Endothelial cell of umbilical vein (primary cell): ENCODE measurements around the gene VPS41. TPM values are rescaled to one million over a fixed set of nuclear protein-coding genes. Genes with fewer than 3 reads are reported as not detected.

ENCODE experiments used
- BruUV-seq: library from RNA; stranded (reverse); fragments of 400-500 nt; replicated peaks from 2 replicates; lab custom pipeline; 2021; lab: Mats Ljungman, UMichigan
- CTCF ChIA-PET: fragments of 300-600, 350-600 bp; sonication (Branson Sonifier 250); formaldehyde crosslinking; loops from one replicate; lab custom pipeline; 2021; ENCODE audit warnings: antibody characterized with exemption, inconsistent platforms; lab: Charles Lee
- POLR2A ChIA-PET: fragments of 300-600, 350-600 bp; sonication (Branson Sonifier 250); formaldehyde crosslinking; loops from one replicate; lab custom pipeline; 2021; ENCODE audit warnings: antibody characterized with exemption, inconsistent platforms; lab: Charles Lee
- DNase-seq: peaks from one replicate; pipeline ENCODE4 v3.0.0-alpha.2; 2011; ENCODE audit warnings: low read depth, low spot score
- FAIRE-seq: peaks from 2 replicates; lab custom pipeline; 2011; peaks lifted over from hg19 to GRCh38; lab: Jason Lieb, UNC
- H2AFZ ChIP-seq: 2 replicates; pipeline ENCODE4 v1.6.0; 2012; ENCODE audit warnings: low read depth, low read length, control low read depth, inconsistent platforms
- H3K27ac ChIP-seq: 2 replicates; pipeline ENCODE4 v1.5.1; 2011; ENCODE audit warnings: low read depth, mild to moderate bottlenecking, control low read depth, low read length, moderate library complexity; ENCODE audit not compliant: insufficient read depth
- H3K27me3 ChIP-seq, 2 experiments: 2 replicates each; pipeline versions ENCODE4 v1.6.0 to v1.6.1; 2011; ENCODE audit warnings: low read length in 2 of 2, mixed read lengths in 1 of 2; ENCODE audit not compliant: control insufficient read depth in 2 of 2, insufficient read depth in 2 of 2
- H3K36me3 ChIP-seq, 2 experiments: 2 replicates in 1 of 2; 3 replicates in 1 of 2; pipeline ENCODE4 v1.5.1; 2011; ENCODE audit warnings: low read length in 2 of 2, mild to moderate bottlenecking in 1 of 2, moderate library complexity in 1 of 2; ENCODE audit not compliant: control insufficient read depth in 2 of 2, insufficient read depth in 2 of 2; ENCODE audit errors: extremely low read depth in 1 of 2
- H3K4me1 ChIP-seq: 3 replicates; pipeline ENCODE4 v1.5.1; 2011; ENCODE audit warnings: mild to moderate bottlenecking, low read length; ENCODE audit not compliant: control insufficient read depth, insufficient read depth; ENCODE audit errors: extremely low read depth
- H3K4me2 ChIP-seq: 2 replicates; pipeline ENCODE4 v1.6.1; 2011; ENCODE audit warnings: low read length, control low read depth, mixed read lengths; ENCODE audit not compliant: insufficient read depth
- H3K4me3 ChIP-seq, 3 experiments: fragments of 200-600 bp in 1 of 3; sonication (generic), shearing (Covaris generic) in 1 of 3; replicated peaks in 1 of 3; 2 replicates each; pipeline ENCODE4 v1.5.1; 2011 to 2016; ENCODE audit warnings: control low read depth in 3 of 3, low read length in 3 of 3, mild to moderate bottlenecking in 2 of 3, inconsistent platforms in 1 of 3, low read depth in 1 of 3, moderate library complexity in 1 of 3; ENCODE audit not compliant: insufficient read depth in 1 of 3
- H3K79me2 ChIP-seq: 2 replicates; pipeline ENCODE4 v1.6.0; 2012; ENCODE audit warnings: low read length, inconsistent platforms; ENCODE audit not compliant: control insufficient read depth, insufficient read depth
- H3K9ac ChIP-seq: replicated peaks from 2 replicates; pipeline ENCODE3; 2011; ENCODE audit warnings: low read length, control low read depth; ENCODE audit not compliant: insufficient read depth; ENCODE audit errors: extremely low read depth
- H3K9me1 ChIP-seq: replicated peaks from 3 replicates; pipeline ENCODE4 v1.6.0; 2011; ENCODE audit warnings: mild to moderate bottlenecking, low read length; ENCODE audit not compliant: control insufficient read depth, insufficient read depth; ENCODE audit errors: extremely low read depth
- H3K9me3 ChIP-seq: replicated peaks from 2 replicates; pipeline ENCODE4 v1.5.1; 2012; ENCODE audit warnings: low read length, inconsistent platforms; ENCODE audit not compliant: control insufficient read depth, insufficient read depth
- H4K20me1 ChIP-seq: replicated peaks from 2 replicates; pipeline ENCODE3; 2011; ENCODE audit warnings: mild to moderate bottlenecking, low read length; ENCODE audit not compliant: control insufficient read depth, insufficient read depth; ENCODE audit errors: extremely low read depth
- EZH2 ChIP-seq: IDR thresholded peaks from 2 replicates; pipeline ENCODE4 v1.6.1; 2012; ENCODE audit warnings: borderline replicate concordance, low read depth, mild to moderate bottlenecking, moderate library complexity, low read length, inconsistent platforms; ENCODE audit not compliant: severe bottlenecking
- GATA2 ChIP-seq: IDR thresholded peaks from 2 replicates; pipeline ENCODE4 v1.7.0; 2011; ENCODE audit warnings: low read depth, mild to moderate bottlenecking, moderate library complexity, mixed read lengths, low read length; ENCODE audit not compliant: insufficient read length, insufficient read depth
- JUN ChIP-seq: IDR thresholded peaks from 2 replicates; pipeline ENCODE4 v1.6.1; 2011; ENCODE audit warnings: borderline replicate concordance, low read depth; ENCODE audit not compliant: insufficient read length, insufficient read depth
- MAX ChIP-seq: IDR thresholded peaks from 2 replicates; pipeline ENCODE4 v1.6.1; 2011; ENCODE audit not compliant: insufficient read depth, insufficient read length
- MYC ChIP-seq: IDR thresholded peaks from one replicate; pipeline ENCODE4 v1.6.1; 2011; ENCODE audit warnings: mild to moderate bottlenecking, low read depth, low read length
- POLR2A ChIP-seq: IDR thresholded peaks from 2 replicates; pipeline ENCODE4 v1.6.1; 2012; ENCODE audit warnings: low read depth, mild to moderate bottlenecking, control low read depth, low read length
- dilution Hi-C: fragments of 300-500 bp; cut with MboI; formaldehyde crosslinking; loops from one replicate; pipeline ENCODE4 v1.15.0; 2019; ENCODE audit warnings: low sequenced_read_pairs; ENCODE audit not compliant: extremely low pct_ligation_motif_present
- intact Hi-C: fragments of 100-400 bp; cut with micrococcal nuclease; formaldehyde crosslinking; loops from one replicate; pipeline ENCODE4 v1.10.0; 2022
- polyA plus RNA-seq, 4 experiments: library from polyadenylated mRNA; depleted of rRNA in 3 of 4; stranded (reverse) in 3 of 4; unstranded in 1 of 4; fragments of >200 nt; gene quantifications; 2 replicates each; pipeline versions ENCODE4 v1.2.1 to v1.2.3, GENCODE V29; 2011 to 2012; ENCODE audit warnings: missing spikeins in 1 of 4
- total RNA-seq: library from RNA; stranded (reverse); gene quantifications from 2 replicates; pipeline ENCODE4 v1.2.3, GENCODE V29; 2021
- TF ChIP-seq, protein P1 (sequence below), 2 donors: IDR thresholded peaks; 1 replicate in 1 of 2; 2 replicates in 1 of 2; pipeline ENCODE4 v1.5.1; 2011; ENCODE audit warnings: low read length in 2 of 2, mild to moderate bottlenecking in 2 of 2, moderate library complexity in 2 of 2, control low read depth in 1 of 2, inconsistent platforms in 1 of 2, low read depth in 1 of 2; ENCODE audit not compliant: insufficient read depth in 1 of 2; ENCODE audit errors: extremely low read depth in 1 of 2

The VPS41 gene
- total and polyA plus RNA-seq, 2 donors (not counting 3 experiments of a cell fraction or from before 2014, with no cell fraction given): 14.3 to 79.8 TPM

DNA sequence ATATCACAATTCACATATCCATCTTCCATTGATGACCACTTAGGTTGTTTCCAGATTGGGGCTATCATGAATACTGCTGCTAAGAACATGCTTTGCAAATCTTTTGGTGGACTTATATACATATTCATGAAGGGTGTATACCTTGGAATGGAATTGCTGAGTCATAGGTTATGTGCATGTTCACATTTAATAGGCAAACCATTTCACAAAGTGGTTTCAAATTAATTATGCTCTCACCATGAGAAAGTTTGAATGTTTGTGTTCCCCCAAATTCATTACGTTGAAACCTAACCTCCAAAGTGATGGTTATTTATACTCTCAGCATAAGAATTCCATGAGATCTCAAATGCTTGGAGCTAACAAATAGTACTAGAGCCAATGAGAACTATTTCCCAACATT, 86.4 kb downstream of the VPS41 start:
- dilution Hi-C loops: no loop called here

More for the DNA sequence above, 86.4 kb downstream of the VPS41 start:
- no peaks in the 10 kb centered on the region for H3K79me2 ChIP-seq
- H3K27ac ChIP-seq: no peak overlapping the region
- CTCF ChIA-PET: no interaction called here
- intact Hi-C loops: no loop called here
- POLR2A ChIA-PET: no interaction called here
- TF ChIP-seq POLR2A (no peak), EZH2 (no peak), MYC (no peak), JUN (no peak), GATA2 (no peak), MAX (no peak)
- TF ChIP-seq, protein P1, sequence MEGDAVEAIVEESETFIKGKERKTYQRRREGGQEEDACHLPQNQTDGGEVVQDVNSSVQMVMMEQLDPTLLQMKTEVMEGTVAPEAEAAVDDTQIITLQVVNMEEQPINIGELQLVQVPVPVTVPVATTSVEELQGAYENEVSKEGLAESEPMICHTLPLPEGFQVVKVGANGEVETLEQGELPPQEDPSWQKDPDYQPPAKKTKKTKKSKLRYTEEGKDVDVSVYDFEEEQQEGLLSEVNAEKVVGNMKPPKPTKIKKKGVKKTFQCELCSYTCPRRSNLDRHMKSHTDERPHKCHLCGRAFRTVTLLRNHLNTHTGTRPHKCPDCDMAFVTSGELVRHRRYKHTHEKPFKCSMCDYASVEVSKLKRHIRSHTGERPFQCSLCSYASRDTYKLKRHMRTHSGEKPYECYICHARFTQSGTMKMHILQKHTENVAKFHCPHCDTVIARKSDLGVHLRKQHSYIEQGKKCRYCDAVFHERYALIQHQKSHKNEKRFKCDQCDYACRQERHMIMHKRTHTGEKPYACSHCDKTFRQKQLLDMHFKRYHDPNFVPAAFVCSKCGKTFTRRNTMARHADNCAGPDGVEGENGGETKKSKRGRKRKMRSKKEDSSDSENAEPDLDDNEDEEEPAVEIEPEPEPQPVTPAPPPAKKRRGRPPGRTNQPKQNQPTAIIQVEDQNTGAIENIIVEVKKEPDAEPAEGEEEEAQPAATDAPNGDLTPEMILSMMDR (IDR thresholded peaks at IDR 0.05; ENCODE audit: extremely low read depth in 1 of 2, insufficient read depth in 1 of 2, low read depth in 1 of 2, low read length in 2 of 2): no peak
- DNase-seq: no peak
- peaks cover 5% of the 10 kb centered on the region for H3K4me1 ChIP-seq
- no peak overlapping the region for H3K4me3 ChIP-seq
- no peaks in the 10 kb centered on the region for H3K9me1 ChIP-seq
- no peak overlapping the region for H2AFZ ChIP-seq
- no peak overlapping the region for H3K4me2 ChIP-seq
- no peak for FAIRE-seq
- no TSS peak for BruUV-seq
- H3K9me3 ChIP-seq: no peaks in the 10 kb centered on the region
- no peaks in the 10 kb centered on the region for H4K20me1 ChIP-seq
- no peak overlapping the region for H3K9ac ChIP-seq
- H3K36me3 ChIP-seq: peaks cover 0 to 2% of the 10 kb centered on the region in 2 experiments
- H3K27me3 ChIP-seq: no peaks in the 10 kb centered on the region
